ENCODE results near the gene FCRLA. TPM values are rescaled to one million over a fixed set of nuclear protein-coding genes. Genes with fewer than 3 reads are reported as not detected.
"Not testable (repeated sequence)": the region's sequence is repeated elsewhere in the genome, so short reads cannot be mapped to it uniquely, and the experiment has no call there.

Gene FCRLA, protein sequence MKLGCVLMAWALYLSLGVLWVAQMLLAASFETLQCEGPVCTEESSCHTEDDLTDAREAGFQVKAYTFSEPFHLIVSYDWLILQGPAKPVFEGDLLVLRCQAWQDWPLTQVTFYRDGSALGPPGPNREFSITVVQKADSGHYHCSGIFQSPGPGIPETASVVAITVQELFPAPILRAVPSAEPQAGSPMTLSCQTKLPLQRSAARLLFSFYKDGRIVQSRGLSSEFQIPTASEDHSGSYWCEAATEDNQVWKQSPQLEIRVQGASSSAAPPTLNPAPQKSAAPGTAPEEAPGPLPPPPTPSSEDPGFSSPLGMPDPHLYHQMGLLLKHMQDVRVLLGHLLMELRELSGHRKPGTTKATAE
- polyA plus RNA-seq, result 445 TPM

GRCh38 chr1:161706482-161707347 is at the start of gene FCRLA:
Gene FCRLA, plus strand, starts transcription at chr1:161707229. Its CDS starts 36 bp downstream, at chr1:161707265.
- H3K4me1 Mint-ChIP-seq, result peaks cover 22 to 26% (median 24%) of the 10 kb centered on the region in 3 donors
- peaks cover under 1% of the 10 kb centered on the region for H3K36me3 Mint-ChIP-seq
- no peaks in the 10 kb centered on the region for H3K9me3 Mint-ChIP-seq
- H3K27me3 Mint-ChIP-seq, result no peaks in the 10 kb centered on the region
- H3K4me3 Mint-ChIP-seq, result peak within 1 kb of the TSS in 1 of 4 donors; percentile 88
- H3K27ac Mint-ChIP-seq, result no peak within 1 kb of the TSS

GRCh38 chr1:161658524-161658923 is 48.5 kb upstream of the FCRLA start:
- H3K27me3 Mint-ChIP-seq, H3K36me3 Mint-ChIP-seq, H3K9me3 Mint-ChIP-seq, H3K4me3 Mint-ChIP-seq, H3K4me1 Mint-ChIP-seq, H3K27ac Mint-ChIP-seq: not testable (repeated sequence)

- H3K27ac Mint-ChIP-seq, H3K36me3 Mint-ChIP-seq, H3K4me1 Mint-ChIP-seq, H3K4me3 Mint-ChIP-seq, H3K9me3 Mint-ChIP-seq, H3K27me3 Mint-ChIP-seq: not testable (repeated sequence)
Observed at GRCh38 chr1:161661660-161662311, 45.2 kb upstream of the FCRLA start.

DNA sequence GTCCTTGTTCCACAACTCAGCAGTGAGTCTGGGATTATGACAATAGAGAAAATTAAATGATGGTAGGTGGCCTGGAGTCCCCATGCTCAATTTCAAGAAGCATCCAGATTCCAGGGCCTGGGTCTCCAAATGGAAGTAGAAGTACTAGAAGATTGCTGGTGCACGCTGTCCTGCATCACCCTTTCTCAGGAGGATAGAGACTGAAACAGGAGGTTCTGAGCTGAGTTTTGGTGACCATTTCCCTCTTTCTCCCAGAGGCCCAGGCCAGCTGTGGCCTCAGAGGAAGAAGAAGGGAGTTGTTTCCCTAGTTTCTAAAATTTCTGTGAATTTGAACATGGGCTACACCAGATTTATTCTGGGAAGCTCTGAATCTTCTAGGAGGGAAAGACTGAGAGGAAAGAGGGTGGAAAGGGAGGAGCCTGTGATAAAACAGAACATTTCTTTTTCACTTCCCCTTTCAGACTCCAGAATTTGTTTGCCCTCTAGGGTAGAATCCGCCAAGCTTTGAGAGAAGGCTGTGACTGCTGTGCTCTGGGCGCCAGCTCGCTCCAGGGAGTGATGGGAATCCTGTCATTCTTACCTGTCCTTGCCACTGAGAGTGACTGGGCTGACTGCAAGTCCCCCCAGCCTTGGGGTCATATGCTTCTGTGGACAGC is 44.2 kb upstream of the FCRLA start, which contains the start of gene FCGR2B:
Gene FCGR2B, plus strand, starts transcription at position 460 of the 656 bp plus-strand sequence. Its CDS starts 99 bp downstream, at position 559.
- H3K27me3 Mint-ChIP-seq, H3K9me3 Mint-ChIP-seq, H3K4me1 Mint-ChIP-seq, H3K36me3 Mint-ChIP-seq, H3K27ac Mint-ChIP-seq: not testable (repeated sequence)
- peak within 1 kb of the TSS in 1 of 4 donors; percentile 65 for H3K4me3 Mint-ChIP-seq

GRCh38 chr1:161663569-161663968 is 43.5 kb upstream of the FCRLA start:
- H3K27me3 Mint-ChIP-seq, H3K36me3 Mint-ChIP-seq, H3K4me1 Mint-ChIP-seq, H3K27ac Mint-ChIP-seq, H3K9me3 Mint-ChIP-seq: not testable (repeated sequence)
- peak overlapping the region in 1 of 4 donors; percentile 65 for H3K4me3 Mint-ChIP-seq

DNA sequence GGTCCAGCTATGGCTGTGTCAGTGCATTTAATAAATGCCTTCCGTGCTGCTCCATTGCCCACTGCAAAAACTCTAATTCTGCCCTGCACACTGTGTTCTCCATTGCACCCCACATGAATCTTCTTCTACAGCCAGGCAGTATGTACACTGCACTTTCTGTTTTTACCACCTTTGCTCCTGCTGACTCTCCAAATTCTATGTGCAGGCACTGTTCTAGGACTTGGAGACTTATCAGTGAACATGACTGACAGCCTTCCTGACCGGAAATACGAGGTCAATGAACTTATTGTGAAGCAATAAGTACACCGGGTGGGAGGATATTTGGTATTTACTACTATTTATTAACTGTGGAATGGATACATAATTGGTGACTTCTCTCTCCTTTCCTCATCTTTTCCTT is 42.3 kb upstream of the FCRLA start:
- not testable (repeated sequence) for H3K9me3 Mint-ChIP-seq, H3K27ac Mint-ChIP-seq, H3K27me3 Mint-ChIP-seq, H3K4me3 Mint-ChIP-seq, H3K36me3 Mint-ChIP-seq, H3K4me1 Mint-ChIP-seq

DNA sequence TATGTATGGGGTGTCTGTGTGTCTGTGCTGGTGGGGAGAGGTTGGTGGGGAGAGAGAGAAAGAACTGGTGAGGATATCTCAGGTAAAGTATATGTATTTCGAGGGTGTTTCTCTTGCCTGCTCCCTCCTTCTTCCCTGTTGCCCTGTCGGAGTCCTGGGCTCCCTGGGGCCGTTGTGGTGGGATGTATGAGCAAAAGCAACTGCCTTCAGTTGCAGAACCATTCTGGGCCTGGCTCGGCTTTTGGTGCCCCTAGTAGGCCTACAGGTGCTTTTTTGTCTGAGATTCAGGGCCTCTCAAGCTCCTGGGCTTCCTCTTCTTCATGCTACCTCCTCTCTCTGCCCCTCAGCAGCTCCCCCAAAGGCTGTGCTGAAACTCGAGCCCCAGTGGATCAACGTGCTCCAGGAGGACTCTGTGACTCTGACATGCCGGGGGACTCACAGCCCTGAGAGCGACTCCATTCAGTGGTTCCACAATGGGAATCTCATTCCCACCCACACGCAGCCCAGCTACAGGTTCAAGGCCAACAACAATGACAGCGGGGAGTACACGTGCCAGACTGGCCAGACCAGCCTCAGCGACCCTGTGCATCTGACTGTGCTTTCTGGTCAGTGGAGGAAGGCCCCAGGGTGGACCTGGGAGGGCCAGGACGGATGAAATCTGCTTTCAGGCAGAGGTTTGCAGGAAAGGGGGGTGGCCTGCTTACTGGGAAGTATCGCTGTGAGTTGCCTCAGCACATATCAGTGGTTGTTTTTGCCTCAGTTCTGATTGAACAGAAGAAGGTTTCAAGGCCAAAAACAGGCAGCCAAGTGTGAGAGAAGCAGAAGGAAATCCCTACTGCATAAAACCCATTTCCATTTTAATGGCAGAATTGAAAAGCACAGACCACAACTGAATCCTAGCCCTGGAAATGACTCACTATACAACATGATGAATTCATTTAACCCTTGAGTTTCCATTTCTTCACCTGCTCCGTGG is 35.7 kb upstream of the FCRLA start:
- not testable (repeated sequence) for H3K27ac Mint-ChIP-seq, H3K4me1 Mint-ChIP-seq, H3K27me3 Mint-ChIP-seq, H3K36me3 Mint-ChIP-seq, H3K9me3 Mint-ChIP-seq
- H3K4me3 Mint-ChIP-seq, result peak overlapping the region in 1 of 4 donors; percentile 3

GRCh38 chr1:161673437-161673836 is 33.6 kb upstream of the FCRLA start:
- not testable (repeated sequence) for H3K27me3 Mint-ChIP-seq, H3K4me3 Mint-ChIP-seq, H3K4me1 Mint-ChIP-seq, H3K9me3 Mint-ChIP-seq, H3K36me3 Mint-ChIP-seq, H3K27ac Mint-ChIP-seq

- H3K27ac Mint-ChIP-seq, H3K27me3 Mint-ChIP-seq, H3K4me1 Mint-ChIP-seq, H3K9me3 Mint-ChIP-seq, H3K36me3 Mint-ChIP-seq, H3K4me3 Mint-ChIP-seq: not testable (repeated sequence)
Observed at GRCh38 chr1:161674447-161674846, 32.6 kb upstream of the FCRLA start.

DNA sequence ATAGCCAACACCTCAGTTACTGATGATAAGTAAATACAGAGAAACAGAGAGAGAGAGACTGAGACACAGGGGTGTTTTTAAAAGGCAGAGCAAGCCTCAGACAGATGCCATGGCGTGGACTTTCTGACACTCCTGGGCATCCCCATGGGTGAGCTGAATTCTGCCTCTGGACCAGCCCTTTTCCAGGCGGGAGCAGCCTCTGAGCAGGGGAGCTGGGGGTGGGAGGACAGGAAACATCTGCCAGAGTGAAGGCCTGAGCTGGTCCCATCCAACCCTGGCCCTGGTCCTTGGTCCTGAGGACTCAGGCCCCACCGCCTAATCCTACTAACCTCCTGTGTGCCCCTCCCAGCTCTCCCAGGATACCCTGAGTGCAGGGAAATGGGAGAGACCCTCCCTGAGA is 32.1 kb upstream of the FCRLA start:
- H3K4me1 Mint-ChIP-seq, H3K9me3 Mint-ChIP-seq, H3K27me3 Mint-ChIP-seq, H3K27ac Mint-ChIP-seq, H3K4me3 Mint-ChIP-seq, H3K36me3 Mint-ChIP-seq: not testable (repeated sequence)

DNA sequence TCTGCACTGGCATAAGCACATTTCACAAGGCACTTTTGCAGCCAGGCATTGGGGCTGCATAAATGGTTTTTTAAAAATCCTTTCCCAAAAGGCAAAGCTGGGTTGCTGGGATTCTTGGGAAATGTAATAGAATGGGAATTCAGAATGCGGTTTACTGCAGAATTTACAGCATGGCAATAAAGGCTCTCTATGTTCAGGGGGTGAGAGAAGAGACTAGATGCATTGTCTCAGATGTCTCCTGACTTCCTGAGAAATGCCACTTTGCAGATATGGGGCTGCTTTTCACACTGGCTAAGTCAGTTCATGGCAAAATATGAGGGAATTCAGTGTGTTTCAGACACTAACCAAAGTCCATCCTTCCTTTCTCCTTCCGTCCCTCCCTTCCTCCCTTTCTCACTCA is 30.6 kb upstream of the FCRLA start:
- Mint-ChIP-seq H3K9me3 (no peaks in the 10 kb centered on the region), H3K27me3 (no peaks in the 10 kb centered on the region), H3K27ac (peak overlapping the region in 1 of 3 donors; percentile 64), H3K36me3 (no peaks in the 10 kb centered on the region), H3K4me3 (no peak overlapping the region), H3K4me1 (peaks cover 0 to 4% (median 0%) of the 10 kb centered on the region in 3 donors)

GRCh38 chr1:161676958-161677689 is 29.9 kb upstream of the FCRLA start:
- Mint-ChIP-seq H3K4me1 (peaks cover 0 to 4% (median 2%) of the 10 kb centered on the region in 3 donors), H3K4me3 (no peak overlapping the region), H3K36me3 (no peaks in the 10 kb centered on the region), H3K27me3 (no peaks in the 10 kb centered on the region), H3K9me3 (no peaks in the 10 kb centered on the region), H3K27ac (peak overlapping the region in 1 of 3 donors; percentile 64)

DNA sequence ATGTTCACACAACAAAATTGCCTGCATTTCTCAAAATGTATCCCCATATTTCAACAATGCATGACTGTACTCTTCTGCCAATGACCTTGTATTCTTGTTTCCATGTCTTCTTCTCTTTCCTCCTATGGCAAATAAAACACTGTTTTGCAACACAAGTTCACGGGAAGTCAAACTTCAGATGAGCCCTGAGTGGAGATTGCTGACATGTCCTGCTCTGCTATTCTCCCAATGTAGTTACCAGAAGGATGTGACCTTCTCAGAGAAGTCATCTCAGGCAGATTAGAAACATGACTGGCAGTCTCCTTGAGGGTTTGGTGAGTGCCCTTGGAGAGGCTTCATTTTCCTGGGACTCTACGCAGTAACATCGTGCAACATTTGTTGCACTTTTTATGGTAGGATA is 28.5 kb upstream of the FCRLA start:
- Mint-ChIP-seq H3K27me3 (no peaks in the 10 kb centered on the region), H3K9me3 (no peaks in the 10 kb centered on the region), H3K27ac (no peak overlapping the region), H3K4me1 (peaks cover 0 to 4% (median 2%) of the 10 kb centered on the region in 3 donors), H3K4me3 (no peak overlapping the region), H3K36me3 (no peaks in the 10 kb centered on the region)

Data from IgD-negative memory B cell (primary cell).